Lung microvascular endothelial cell (primary cell): ENCODE measurements around the gene SUN1. TPM values are rescaled to one million over a fixed set of nuclear protein-coding genes. Genes with fewer than 3 reads are reported as not detected.

Experiments
- DNase-seq, 2 donors: peaks; one replicate each; pipeline versions ENCODE4 v3.0.0 to v3.0.0-alpha.2; 2010; ENCODE audit warnings: low read depth in 2 of 2
- total RNA-seq: library from RNA; depleted of rRNA; stranded (reverse); fragments of >200 nt; gene quantifications from 2 replicates; pipeline ENCODE4 v1.2.1, GENCODE V29; 2014

The SUN1 gene
- total RNA-seq, 1 donor from 2014 or later, result 94.8 TPM

DNA sequence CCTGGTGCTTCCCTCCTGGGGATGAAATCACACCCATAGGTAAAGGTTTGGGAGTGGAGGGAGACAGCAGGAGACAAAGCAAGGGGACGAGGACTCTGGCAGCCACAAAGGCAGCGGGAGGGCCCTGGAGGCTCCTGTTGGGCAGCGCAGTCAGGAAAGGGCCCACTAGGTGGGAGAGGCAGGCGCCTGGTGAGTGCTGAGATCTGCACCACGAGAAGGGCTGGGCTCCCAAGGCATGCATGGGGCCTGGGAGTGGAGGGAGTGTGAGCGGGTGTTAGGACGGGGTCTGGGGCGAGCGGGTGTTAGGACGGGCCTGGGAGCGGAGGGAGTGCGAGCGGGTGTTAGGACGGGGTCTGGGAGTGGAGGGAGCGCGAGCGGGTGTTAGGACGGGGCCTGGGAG is 57.1 kb downstream of the SUN1 start:
- DNase-seq, result no peak

GRCh38 chr7:890868-891267 is 58.6 kb downstream of the SUN1 start:
- no peak for DNase-seq

DNA sequence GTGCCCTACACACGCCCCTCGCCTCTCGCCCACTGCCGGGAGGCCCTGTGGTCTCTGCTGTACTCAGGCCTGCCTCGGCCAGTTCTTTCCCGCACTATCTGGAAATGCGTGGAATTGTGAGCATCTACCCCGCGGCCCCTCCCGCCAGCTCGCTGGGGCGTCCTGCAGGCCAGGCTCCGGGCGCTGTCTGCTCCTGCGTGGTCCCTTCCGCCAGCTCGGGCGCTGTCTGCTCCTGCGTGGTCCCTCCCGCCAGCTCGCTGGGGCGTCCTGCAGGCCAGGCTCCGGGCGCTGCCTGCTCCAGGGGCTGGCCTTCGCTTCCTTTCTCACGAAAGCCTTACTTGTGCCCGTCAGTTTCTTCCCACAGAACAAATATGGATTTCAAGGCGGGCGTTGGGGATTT is 59.0 kb downstream of the SUN1 start:
- no peak for DNase-seq

- no peak for DNase-seq
These were observed 59.5 kb downstream of the SUN1 start for GRCh38 chr7:891805-892204.

- DNase-seq, result no peak
These were observed 60.6 kb downstream of the SUN1 start for GRCh38 chr7:892648-893593.

DNA sequence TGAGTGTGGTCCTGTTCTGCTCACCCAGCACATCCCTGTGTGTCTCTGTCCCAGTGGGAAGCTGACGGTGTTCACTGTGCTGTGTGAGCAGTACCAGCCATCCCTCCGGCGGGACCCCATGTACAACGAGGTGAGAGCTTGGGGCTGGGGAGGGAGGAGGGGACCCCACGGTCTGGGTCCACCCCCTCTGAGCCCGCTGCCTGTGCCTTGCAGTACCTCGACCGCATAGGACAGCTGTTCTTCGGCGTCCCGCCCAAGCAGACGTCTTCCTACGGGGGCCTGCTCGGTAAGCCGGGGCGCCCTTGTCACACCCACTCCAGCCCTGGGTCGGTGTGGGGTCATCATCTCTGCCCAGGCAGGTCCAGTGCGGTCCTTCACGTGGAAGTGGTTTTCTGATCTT is 61.4 kb downstream of the SUN1 start:
- no peak for DNase-seq

- no peak for DNase-seq
These were observed 62.0 kb downstream of the SUN1 start for GRCh38 chr7:894164-894867.

DNA sequence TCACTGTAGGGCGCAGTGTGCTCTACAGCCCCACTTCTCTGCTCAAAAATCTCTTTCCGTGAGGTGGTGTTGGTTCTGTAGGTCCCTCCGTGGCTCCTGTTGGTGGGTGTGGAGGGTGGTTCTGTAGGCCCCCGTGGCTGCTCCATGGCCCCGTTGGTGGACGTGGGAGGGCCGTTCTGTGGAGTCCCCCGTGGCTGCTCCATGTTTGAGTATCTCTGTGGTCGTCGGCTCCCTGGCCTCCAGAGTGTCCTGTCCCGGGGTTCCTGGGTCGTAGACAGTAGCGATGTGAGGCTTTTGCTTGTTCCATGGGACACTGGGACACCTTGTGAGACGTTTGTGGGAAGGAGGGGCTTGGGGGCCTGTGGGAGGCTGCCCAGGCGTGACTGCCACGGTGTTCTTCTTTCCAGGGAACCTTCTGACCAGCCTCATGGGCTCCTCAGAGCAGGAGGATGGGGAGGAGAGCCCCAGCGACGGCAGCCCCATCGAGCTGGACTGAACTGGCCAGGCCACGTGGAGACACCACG is 62.7 kb downstream of the SUN1 start:
- DNase-seq, result no peak

DNA sequence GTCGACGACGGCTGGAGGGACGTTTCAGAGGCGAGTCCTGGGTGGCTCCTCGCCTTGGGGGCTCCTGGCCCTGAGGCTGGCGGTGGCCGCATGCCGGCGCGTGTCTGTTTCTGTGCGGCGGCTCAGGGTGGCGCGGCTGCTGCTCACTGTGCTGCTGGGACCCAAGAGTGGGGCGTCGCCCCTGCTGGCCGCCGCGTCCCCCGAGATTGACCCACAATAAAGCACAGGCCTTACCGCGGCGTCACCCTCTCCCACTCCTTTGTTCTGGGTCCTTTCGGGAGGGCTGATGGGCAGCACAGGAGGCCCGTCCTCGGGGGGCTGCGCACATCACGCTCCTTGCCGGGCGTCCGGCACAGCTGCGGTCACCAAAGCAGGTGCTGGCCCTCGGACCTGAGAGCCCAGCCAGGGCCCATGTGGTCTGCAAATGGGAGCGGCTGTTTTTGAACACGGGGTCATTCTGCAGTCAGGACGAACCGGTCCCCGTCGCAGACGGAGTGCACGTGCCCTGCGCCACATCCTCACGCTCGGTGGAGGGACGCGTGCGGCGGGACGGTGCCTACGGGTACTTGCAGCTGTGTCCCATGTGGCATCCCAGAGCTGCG is 63.3 kb downstream of the SUN1 start:
- DNase-seq, result no peak

GRCh38 chr7:896346-897075 is 64.2 kb downstream of the SUN1 start:
- no peak for DNase-seq

- no peak for DNase-seq
These were observed 64.8 kb downstream of the SUN1 start for GRCh38 chr7:897086-897485.

DNA sequence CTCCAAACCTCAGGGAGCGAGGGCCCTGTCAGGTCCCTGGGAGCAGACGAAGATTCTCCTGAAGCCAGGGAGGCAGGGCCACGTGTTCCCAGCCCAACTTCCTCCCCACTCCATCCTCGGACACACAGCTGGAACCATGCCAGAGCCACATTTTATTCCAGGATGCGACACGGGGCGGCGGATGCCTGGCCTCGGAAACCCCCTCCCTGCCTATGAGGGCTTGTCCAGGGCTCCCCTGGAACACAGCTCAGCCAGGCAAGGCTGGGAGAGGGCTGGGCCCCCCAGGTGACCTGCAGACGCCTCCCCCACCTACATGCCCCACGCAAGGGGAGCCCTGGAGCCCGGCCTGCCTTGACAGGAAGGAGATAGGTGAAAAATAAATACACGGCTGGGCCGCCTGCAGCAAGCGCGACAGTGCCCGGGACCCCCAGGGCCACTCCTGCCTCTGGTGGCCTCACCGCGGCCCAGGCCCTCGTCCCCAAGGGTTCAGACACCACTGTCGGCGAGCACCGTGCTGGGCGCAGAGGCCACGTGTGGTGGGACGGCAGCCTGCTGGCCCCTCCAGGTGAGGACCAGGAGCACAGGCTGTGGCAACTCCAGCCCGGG is 65.6 kb downstream of the SUN1 start:
- peak; percentile 66 to 88 for DNase-seq

DNA sequence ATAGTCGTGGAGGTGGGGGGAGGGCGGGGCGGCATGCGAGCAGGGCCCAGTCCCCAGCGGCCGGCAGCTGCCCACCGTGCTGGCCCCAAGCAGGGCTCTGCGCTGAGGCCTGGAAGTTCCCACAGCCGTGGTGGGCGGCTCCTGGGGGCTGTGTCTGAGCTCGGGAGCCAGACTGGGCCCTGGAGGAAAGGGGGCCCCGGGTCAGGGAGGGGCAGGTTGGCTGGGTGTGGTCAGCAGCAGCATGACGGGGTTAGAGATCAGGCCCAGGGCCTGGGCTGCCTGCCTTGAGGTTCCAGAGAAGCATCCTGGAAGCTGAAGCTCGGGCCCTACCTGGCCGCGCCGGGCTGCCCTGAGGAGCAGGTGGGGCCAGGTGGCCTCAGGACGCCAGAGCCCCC is 66.2 kb downstream of the SUN1 start:
- DNase-seq, result no peak

DNA sequence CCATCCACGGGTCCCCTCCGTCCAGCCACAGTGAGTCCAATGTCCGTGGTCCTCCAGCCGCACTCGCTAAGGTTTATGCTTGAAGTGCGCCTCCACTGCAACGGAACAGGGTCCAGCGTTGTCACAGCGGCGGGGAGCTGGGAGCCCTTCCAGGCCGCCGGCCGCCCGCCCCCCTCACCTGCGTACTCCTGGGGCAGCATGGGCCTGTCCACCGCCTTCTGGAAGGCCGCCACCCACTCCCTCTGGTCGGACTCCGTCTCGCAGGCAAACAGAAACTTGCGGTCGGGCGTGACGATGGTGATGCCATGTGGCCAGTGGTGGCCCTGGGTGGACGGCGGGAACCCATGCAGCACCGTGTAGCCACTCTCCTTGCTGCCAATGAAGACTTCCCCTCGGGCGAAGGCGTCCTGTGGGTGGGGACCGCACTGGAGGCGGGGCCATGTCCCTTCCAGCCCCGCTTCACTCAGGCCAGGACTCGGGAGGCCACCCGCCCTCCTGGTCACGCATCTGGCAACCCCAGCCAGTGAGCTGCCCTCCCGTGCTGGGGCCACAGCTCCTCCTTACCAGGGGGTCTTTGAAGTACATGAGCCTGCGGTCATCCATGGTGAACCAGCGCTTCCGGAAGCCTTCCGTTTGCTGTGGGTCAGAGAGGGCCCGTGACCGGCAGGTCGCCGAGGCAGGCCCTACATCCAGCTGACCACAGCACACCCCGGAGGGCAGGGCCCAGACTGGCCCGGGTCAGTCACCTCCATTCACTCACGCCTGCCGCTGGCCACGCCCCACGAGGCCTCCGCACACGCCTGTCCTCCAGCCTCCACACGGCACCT is 66.8 kb downstream of the SUN1 start:
- DNase-seq, result no peak

DNA sequence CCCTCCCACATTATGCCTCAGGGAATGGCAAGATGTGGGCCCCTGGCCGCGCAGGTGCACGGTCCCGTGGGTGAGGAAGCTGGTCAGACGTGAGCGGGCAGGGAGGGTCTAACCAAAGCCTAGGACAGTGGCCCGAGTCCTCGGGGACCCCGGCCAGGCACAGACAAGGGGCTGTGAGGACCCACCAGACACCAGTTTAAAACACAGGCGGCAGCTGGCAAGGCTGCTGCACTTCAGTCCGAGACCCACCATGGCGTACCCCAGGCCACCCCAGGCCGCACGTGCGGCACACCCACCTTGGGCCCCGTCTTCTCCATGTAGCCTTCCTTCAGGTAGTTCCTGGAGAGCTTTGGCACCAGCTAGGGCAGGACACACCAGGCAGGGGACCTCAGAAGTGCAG is 67.5 kb downstream of the SUN1 start:
- DNase-seq, result no peak

DNA sequence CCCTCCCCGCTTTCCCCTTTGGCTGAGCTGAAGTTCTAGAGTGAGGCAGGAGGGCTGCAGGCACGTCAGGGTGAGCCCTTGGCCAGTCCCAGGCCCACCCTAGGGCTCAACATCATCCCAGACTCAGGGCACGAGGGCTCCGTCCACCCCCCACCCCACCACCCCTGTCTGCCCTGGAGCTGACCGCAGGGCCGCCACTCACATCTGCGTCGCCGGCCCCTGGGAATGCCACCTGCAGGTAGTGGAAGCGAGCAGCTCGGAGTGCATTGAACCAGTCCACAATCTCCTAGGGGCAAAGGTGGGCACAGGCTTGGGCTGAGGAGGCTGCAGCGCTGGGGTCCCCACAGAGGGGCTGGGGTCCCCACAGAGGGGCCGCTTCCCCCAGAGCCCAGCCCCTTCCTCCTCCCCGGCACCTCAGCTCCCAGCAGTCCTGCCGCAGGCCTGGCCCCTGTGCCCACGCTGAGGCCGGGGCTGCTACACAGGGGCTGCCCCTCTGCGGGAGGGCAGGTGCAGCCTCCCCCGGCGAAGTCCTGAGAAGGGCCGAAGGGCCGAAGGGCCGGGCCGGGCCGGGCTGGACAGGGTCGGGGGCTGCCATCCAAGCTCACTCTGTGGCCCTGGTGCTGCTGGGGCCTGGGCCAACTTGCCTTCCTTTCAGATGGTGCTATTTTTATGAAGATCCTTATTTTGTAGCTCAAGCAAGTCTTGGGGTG is 68.2 kb downstream of the SUN1 start:
- DNase-seq, result no peak

DNA sequence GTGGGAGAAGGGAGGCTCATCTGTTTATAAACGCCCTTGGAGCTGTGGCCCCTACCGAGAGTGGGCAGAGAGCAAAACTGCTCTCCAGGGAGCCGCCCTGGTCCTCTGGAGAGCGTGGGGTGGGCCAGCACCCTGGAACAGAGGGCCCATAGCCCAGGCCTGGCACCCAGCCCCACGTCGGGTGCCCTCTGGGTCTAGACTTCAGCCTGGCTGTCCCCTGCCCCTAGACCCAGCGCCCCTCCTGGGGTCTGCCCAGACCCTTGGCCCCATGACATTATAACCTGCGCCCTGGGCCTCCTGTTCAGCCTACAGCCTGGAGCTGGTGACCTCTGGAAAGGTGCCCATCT is 68.7 kb downstream of the SUN1 start:
- no peak for DNase-seq

DNA sequence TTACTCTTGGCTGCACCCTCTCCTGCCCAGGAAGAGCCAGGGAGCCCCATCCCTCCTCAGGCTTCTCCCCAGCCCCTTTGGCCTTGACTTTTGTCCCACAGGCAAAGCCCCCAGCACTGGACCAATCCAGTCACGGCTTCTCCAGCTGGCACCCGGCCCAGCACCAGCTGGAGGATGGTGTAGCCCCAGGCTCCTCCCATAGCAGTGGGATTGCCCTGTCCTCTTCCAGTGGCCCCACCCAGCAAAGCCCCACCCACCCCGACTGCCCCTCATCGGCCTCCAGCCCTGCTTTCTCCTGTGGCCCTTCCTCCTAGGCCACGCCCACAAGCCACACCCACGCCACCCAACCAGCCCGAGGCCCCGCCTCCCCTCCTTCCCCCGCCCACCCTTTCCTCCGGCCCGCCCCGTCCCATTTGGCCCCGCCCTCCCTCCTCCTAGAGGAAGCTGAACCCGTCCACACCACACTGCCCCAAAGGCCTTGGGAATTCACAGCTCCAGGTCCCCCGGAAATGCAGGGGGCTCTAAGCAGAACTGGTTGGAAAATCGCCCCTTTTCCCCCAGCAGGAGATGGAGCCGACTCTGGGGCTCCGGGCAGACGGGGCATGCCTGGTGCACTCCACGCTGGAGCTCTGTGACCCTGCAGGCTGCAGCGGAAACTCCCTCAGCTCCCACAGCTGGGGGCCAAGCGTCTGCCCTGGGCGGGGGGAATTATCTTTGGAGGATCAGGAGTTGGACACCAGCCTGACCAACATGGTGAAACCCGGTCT is 69.3 kb downstream of the SUN1 start:
- DNase-seq, result peak; percentile 75 to 80

DNA sequence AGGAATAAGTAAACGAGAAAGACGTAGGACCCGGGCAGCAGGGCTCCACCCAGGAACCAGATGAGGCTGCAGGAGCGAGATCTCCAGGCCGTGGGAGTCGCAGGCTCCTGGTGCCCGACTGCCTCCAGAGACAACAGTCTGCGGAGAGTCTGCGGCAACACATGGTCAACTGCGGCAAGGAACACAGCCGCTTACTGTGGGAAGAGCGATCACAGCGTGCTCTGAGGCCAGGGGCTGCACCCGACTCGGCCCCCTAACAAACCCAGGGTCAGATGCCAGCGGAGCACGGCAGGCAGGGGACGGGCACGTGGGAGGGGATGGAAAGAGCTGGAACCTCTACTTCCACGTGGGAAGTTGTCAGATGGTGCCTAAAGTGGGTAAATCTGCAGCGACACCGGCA is 70.7 kb downstream of the SUN1 start:
- DNase-seq, result no peak
